HL-60 (cell line): ENCODE results near the gene MBD5.

Source experiments
- CTCF ChIP-seq: IDR thresholded peaks from one replicate; pipeline ENCODE4 v1.5.1; 2011; ENCODE audit warnings: low read length, control low read depth, inconsistent platforms; ENCODE audit not compliant: insufficient read depth
- GABPA ChIP-seq: IDR thresholded peaks from 2 replicates; pipeline ENCODE4 v1.6.1; 2012; ENCODE audit warnings: low read depth
- POLR2AphosphoS5 ChIP-seq: IDR thresholded peaks from 2 replicates; pipeline ENCODE4 v1.6.1; 2012; ENCODE audit warnings: low read depth
- REST ChIP-seq: IDR thresholded peaks from 2 replicates; pipeline ENCODE4 v1.6.1; 2012; ENCODE audit warnings: low read depth; ENCODE audit not compliant: insufficient replicate concordance
- SPI1 ChIP-seq: IDR thresholded peaks from 2 replicates; pipeline ENCODE4 v1.6.1; 2012; ENCODE audit warnings: low read depth, mild to moderate bottlenecking, borderline replicate concordance

- TF ChIP-seq REST: no peak
- TF ChIP-seq CTCF: no peak
- TF ChIP-seq POLR2AphosphoS5: no peak
- no peak for TF ChIP-seq SPI1
- TF ChIP-seq GABPA: no peak
Observed at GRCh38 chr2:148350199-148350598, 329.3 kb downstream of the MBD5 start.
